NK-92 treated with Interleukin-12 subunit alpha and Interleukin-12 subunit beta, amount 100 ng/mL, for 24 hours (cell line): ENCODE data around the gene SLC24A3.
"Not testable (repeated sequence)": the region's sequence is repeated elsewhere in the genome, so short reads cannot be mapped to it uniquely, and the experiment has no call there.

ENCODE experiments used
- DNase-seq: peaks from one replicate; lab custom pipeline; 2025; lab: John Stamatoyannopoulos, UW

SLC24A3 gene

GRCh38 chr20:19748681-19749080, 536.2 kb downstream of the SLC24A3 start:
- DNase-seq: no peak

- DNase-seq: no peak
These were observed 537.2 kb downstream of the SLC24A3 start for GRCh38 chr20:19749618-19750071.

GRCh38 chr20:19750101-19750606, 537.7 kb downstream of the SLC24A3 start:
- DNase-seq: no peak

GRCh38 chr20:19750907-19751636, 538.6 kb downstream of the SLC24A3 start:
- no peak for DNase-seq

- not testable (repeated sequence) for DNase-seq
These were observed 541.8 kb downstream of the SLC24A3 start for GRCh38 chr20:19754201-19754600.

GRCh38 chr20:19756761-19757486, 544.5 kb downstream of the SLC24A3 start:
- no peak for DNase-seq

GRCh38 chr20:19757487-19758132, 545.2 kb downstream of the SLC24A3 start:
- DNase-seq: no peak

- no peak for DNase-seq
These were observed 545.7 kb downstream of the SLC24A3 start, which contains the start of gene RIN2 for GRCh38 chr20:19758133-19758500. RIN2 (plus strand) TSS chr20:19758258; CDS start chr20:19889602, 131,344 bp downstream.

GRCh38 chr20:19758501-19759331, 546.3 kb downstream of the SLC24A3 start:
- no peak for DNase-seq

GRCh38 chr20:19760371-19760721, 547.9 kb downstream of the SLC24A3 start:
- DNase-seq: no peak

GRCh38 chr20:19761326-19761725, 548.9 kb downstream of the SLC24A3 start:
- DNase-seq: no peak

- DNase-seq: no peak
These were observed 549.4 kb downstream of the SLC24A3 start for GRCh38 chr20:19761841-19762240.

- DNase-seq: no peak
These were observed 551.8 kb downstream of the SLC24A3 start for GRCh38 chr20:19764207-19764606.

- DNase-seq: no peak
These were observed 552.8 kb downstream of the SLC24A3 start for GRCh38 chr20:19765266-19765665.

GRCh38 chr20:19765913-19766312, 553.5 kb downstream of the SLC24A3 start:
- DNase-seq: no peak

GRCh38 chr20:19767070-19767469, 554.6 kb downstream of the SLC24A3 start:
- DNase-seq: no peak

- no peak for DNase-seq
These were observed 555.9 kb downstream of the SLC24A3 start for GRCh38 chr20:19768325-19768842.

GRCh38 chr20:19769507-19769906, 557.1 kb downstream of the SLC24A3 start:
- no peak for DNase-seq

GRCh38 chr20:19770375-19770774, 557.9 kb downstream of the SLC24A3 start:
- DNase-seq: no peak

GRCh38 chr20:19771031-19771430, 558.6 kb downstream of the SLC24A3 start:
- no peak for DNase-seq
